NCI-H1105 (cell line): ENCODE results near the gene SLC22A3.
"Not testable (repeated sequence)": the region's sequence is repeated elsewhere in the genome, so short reads cannot be mapped to it uniquely, and the experiment has no call there.

Experiments
- DNase-seq: peaks from one replicate; lab custom pipeline; 2025; lab: John Stamatoyannopoulos, UW

The SLC22A3 gene

DNA sequence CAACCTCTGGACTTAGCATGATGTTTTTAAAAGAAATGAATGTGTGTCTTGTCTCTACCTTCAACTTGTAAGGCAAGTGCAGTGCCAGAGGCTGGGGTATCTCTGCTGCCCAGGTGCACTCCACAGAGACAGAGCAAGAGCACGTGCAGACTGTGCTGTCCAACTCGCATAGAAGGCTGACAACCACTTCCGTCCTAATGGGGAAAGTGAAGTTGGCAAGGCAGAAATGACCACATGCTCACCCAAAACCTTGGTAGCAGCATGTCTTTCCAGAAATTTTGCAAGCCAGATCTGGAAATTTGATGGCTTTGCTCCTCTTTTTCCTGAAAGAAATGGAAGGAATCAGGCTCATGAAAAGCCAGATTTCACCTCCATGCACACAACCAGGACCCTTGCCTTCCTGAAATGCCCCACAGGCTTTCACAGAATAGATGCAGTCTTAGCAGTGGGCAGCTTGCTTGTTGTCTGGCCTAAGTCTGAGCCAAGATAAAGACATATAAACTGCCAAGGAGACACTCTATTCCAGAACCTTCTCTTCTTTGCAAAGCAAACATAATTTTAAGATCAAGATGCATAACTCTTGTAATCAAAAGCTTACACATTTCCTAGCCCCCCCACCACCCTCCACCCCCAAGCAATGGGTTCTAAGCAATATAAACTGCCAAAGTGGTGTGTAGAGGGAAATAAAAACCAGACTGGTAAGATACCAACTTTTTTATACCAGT, 26.8 kb downstream of the SLC22A3 start:
- no peak for DNase-seq

DNA sequence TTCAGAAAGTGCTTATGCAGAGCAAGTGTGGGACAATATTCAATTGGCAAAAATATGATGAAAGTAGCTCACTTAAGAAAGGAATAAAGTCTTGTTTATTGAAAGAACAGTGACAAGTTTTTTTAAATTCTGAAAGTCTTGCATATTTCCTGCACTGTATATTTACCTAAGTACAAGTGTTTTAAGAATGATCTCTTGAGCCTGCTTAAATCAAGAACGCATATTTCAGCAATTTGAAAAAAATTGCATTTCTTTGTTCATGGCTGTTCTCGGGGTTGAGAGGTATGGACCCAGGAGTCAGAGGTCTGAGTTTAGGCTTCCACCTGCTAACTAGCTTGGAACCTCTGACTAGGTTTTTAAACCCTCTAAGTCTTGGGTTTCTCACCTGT, 27.4 kb downstream of the SLC22A3 start:
- DNase-seq: no peak

DNA sequence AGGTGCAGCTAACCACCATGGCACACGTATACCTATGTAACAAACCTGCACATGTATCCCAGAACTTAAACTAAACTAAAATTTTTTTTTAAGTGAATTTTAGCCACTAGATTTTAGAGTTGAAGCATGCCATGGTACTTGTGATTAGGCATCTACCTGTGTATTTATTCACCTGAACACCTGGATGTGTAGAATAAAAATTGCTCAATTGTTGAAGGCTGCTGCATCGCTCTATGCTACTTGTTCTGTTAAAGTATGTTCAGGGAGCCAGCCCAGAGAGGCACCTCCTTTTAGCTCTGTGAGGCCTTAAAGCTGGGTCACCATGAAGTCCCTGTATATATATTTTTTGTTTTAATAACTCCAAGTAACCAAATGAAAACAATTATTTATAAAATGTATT, 28.3 kb downstream of the SLC22A3 start:
- no peak for DNase-seq

GRCh38 chr6:160378218-160378617, 30.0 kb downstream of the SLC22A3 start:
- peak; percentile 23 for DNase-seq

- peak; percentile 9 for DNase-seq
These were observed 30.7 kb downstream of the SLC22A3 start for GRCh38 chr6:160378882-160379281.

GRCh38 chr6:160379466-160379865, 31.3 kb downstream of the SLC22A3 start:
- DNase-seq: no peak

DNA sequence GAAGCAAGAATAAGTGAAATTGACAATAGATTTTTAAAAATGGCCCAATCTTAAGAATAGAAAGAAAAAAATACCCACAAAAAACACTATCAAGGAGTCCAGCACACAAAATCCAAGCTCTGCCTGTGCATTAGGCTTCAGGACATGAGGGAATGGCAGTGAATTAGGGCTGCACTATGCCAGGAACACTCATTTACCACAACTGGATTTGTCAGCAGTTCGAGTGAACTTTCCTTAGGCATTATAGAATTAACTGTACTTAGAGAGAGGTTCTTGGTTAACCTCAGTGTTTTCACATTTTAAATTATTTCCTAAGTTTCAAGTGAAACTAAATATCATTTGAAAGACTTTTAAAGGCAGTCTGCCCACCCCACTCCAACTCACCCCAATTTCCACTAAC, 34.8 kb downstream of the SLC22A3 start:
- no peak for DNase-seq

DNA sequence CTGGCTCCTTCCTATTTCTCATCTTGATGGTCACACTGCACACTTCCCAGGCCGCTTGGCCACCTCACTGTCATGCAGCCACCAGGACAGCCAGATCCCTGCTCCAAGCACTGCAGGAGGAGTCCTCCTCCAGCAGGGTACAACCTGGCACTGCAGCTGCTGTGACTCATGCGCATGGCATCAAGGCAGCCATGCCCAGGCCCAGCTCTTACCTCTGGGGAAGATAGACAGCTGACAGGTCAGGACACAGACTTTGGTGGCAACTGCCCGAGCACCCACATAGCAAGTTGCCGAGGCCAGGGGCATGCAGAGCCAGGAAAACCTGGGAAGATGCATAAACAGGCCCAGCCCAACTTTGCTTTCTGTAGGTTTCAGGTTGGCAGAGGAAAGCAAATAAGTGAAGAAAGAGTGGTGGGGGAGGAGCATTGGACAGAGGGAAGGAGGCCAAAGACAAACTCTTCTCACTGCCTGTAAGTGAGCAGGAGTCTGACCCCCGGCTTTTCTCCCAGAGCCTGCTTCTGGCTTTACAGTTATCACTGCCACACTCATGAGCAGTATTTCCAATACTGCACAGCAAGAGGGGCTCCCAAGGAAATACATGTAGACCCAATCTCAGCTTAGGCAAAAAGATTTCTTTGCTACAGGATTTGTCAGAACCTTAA, 38.8 kb downstream of the SLC22A3 start:
- DNase-seq: no peak

- no peak for DNase-seq
These were observed 39.9 kb downstream of the SLC22A3 start for GRCh38 chr6:160387916-160388643.

GRCh38 chr6:160388922-160389321, 40.7 kb downstream of the SLC22A3 start:
- no peak for DNase-seq

DNA sequence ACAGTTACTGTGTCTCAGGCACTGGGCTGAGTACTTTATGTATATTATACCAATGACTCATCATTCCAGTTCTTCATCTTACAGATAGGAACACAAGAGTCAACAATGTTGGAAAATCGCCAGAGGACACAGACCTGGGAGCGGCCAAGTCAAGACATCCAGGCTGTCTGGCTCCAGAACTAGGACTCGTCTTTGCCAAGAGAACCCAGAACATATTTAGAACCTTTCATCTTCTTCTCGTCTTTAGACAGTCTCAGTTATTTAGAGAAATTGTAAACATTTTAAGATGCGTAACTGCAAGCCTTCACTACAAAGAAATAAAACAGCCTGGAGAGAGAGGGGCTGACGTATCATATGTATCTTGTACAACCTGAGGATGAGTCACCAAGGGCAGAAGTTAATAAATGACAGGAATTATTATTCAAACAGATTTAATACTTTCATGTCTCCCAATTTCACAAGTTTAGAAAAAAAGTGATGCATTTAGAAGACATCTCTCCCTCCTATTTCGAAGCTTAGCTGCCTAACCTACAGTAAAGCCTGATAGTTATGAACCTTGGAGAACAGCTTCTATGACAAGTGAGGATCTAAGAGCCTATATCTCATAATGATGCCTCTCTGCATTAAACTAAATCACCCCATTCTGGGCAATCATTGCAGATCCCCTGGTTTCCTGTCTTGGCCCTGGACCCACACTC, 43.4 kb downstream of the SLC22A3 start:
- no peak for DNase-seq

DNA sequence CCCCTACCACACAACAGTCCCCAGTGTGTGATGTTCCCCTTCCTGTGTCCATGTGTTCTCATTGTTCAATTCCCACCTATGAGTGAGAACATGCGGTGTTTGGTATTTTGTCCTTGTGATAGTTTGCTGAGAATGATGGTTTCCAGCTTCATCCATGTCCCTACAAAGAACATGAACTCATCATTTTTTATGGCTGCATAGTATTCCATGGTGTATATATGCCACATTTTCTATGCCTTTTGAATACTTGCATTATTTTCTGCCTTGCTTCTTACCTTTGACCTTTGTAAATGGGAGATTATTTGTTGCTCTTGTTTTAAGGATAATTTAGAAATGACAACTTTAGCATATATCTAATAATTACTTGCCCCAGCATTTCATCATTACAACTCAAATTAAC, 45.3 kb downstream of the SLC22A3 start:
- DNase-seq: not testable (repeated sequence)

GRCh38 chr6:160393891-160394653, 45.9 kb downstream of the SLC22A3 start:
- DNase-seq: no peak

DNA sequence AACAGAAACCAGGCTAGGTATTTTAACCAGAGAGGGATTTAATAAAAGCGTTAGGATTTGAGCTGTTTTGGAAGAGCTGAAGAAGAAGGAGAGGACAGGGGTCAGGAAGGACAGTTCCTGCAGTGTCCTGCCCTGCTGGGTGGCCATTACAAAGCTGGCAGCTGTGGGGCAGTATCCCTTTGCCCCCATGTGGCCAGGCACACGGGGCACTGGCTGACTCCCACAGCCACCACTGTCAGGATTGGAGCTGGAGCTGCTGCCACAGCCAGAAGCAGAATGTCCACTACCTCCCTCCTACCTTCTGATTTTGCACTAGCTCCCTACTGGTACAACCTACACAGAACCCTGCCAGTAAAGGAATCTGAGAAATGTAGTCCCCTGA, 46.5 kb downstream of the SLC22A3 start:
- no peak for DNase-seq

DNA sequence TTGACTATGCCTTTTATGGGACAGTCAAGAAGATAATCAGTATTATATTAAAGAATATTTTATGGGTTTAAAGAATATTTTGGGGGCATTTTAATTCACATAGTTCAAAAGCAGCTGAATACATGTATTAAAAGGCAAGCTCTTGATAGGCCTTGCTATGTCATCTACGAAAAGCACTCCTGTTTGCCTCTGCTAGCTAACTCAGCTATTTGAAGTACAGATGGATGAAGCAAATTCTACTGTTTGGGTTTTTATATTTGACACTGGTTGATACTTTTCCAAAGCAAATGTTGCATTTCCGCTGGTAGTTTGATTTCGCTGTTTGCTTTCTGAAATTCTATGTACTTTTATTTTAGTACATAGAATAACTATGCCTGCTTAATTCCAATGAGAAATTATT, 47.0 kb downstream of the SLC22A3 start:
- no peak for DNase-seq

DNA sequence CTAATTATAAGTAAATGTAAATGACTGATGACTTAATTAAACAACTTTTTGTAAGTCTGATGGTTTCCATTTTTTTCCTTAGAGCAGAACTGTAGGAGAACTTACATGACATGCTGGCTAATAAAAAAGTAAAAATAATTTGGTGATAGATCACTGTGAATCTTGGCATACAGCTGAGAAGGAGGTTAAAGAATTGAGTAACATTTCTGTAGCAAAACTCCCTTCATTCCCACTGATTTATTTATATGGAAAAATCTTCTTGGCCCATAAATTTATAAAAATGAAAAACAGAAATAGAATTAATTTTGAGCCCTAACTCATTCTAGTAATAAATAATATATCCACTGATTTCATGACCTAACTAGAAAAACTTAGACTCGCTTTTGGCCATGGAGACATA, 48.1 kb downstream of the SLC22A3 start:
- DNase-seq: no peak

DNA sequence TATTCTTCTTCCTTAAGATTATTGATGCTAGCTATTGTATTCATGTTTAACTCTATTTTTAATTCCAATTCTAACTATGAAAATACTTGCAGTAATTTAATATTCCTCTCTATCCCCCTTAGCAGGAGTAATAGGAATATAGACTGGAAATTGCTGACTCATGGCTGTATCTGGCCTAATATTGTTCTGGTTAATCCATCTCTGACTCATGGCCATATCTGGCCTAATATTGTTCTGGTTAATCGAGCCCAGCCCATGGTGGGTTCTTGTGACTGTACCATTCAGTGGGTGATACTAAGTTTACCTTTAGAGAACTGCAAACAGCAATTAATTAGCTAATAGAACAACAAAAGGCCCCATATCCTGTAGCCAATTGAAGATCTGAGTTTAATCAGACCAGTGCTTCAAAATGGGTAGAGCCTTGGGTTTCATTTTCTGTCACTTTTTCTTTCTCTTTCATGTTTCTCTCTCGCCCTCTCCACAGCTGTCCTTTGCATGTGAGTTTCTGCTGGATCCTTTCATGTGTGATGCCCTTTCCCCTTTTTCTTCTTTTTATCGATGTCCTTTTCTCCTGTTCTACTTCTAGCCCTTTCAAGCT, 50.6 kb downstream of the SLC22A3 start:
- DNase-seq: no peak

DNA sequence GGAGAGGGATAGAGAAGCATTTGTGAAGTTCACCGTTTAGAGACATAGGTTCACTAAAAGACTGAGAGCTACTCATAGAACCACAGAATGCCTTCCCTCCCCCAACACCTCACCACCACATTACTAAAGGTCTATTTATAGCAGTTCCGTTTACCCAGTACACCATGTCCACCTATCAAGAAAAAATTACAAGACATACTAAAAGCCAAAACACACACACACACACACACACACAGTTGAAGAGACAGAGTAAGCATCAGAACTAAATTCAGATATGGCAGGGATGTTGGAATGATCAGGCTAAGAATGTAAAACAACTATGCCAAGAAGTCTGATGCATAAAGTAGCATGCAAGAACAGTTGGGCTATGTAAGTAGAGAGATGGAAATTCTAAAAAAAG, 52.3 kb downstream of the SLC22A3 start:
- DNase-seq: no peak

DNA sequence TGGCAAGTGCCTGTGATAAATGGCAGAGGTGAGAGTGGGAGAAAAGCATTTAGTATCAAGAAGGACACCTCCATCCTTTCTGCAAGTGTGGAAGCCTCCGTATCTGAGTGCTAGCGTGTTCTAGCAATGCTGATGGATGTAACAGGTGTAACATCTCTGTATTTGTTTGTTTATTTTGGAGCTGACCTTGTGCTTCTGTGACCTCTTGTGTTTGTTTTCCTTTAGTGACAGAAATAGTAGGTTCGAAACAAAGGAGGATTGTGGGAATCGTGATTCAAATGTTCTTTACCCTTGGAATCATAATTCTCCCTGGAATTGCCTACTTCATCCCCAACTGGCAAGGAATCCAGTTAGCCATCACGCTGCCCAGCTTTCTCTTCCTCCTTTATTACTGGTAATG, 60.4 kb downstream of the SLC22A3 start:
- no peak for DNase-seq

GRCh38 chr6:160412993-160413392, 64.8 kb downstream of the SLC22A3 start:
- no peak for DNase-seq

GRCh38 chr6:160417146-160417545, 69.0 kb downstream of the SLC22A3 start:
- no peak for DNase-seq
